ENCODE data around the gene ACVR2A.

ACVR2A gene

DNA sequence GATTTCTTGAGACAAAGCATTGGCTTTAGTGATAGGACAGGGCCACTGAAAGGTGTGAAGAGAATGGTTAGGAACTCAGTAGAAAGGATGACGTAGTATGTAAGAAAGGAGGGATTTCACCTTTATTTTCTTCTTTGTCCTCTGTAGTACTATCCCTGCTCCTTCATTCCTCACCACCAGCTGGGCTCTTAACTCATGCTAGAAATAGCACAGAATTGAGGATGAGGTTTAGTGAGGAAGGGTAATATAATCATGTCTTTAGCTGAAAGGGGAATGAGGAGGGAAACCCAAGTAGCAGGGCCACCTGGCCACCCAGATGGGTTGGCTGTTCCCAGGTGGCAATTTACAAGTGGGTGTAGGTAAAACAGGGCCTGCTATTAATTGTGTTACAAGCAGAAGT, 15.2 kb downstream of the ACVR2A start:
- TF ChIP-seq, protein P1, sequence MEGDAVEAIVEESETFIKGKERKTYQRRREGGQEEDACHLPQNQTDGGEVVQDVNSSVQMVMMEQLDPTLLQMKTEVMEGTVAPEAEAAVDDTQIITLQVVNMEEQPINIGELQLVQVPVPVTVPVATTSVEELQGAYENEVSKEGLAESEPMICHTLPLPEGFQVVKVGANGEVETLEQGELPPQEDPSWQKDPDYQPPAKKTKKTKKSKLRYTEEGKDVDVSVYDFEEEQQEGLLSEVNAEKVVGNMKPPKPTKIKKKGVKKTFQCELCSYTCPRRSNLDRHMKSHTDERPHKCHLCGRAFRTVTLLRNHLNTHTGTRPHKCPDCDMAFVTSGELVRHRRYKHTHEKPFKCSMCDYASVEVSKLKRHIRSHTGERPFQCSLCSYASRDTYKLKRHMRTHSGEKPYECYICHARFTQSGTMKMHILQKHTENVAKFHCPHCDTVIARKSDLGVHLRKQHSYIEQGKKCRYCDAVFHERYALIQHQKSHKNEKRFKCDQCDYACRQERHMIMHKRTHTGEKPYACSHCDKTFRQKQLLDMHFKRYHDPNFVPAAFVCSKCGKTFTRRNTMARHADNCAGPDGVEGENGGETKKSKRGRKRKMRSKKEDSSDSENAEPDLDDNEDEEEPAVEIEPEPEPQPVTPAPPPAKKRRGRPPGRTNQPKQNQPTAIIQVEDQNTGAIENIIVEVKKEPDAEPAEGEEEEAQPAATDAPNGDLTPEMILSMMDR (IDR thresholded peaks at IDR 0.05): no peak

DNA sequence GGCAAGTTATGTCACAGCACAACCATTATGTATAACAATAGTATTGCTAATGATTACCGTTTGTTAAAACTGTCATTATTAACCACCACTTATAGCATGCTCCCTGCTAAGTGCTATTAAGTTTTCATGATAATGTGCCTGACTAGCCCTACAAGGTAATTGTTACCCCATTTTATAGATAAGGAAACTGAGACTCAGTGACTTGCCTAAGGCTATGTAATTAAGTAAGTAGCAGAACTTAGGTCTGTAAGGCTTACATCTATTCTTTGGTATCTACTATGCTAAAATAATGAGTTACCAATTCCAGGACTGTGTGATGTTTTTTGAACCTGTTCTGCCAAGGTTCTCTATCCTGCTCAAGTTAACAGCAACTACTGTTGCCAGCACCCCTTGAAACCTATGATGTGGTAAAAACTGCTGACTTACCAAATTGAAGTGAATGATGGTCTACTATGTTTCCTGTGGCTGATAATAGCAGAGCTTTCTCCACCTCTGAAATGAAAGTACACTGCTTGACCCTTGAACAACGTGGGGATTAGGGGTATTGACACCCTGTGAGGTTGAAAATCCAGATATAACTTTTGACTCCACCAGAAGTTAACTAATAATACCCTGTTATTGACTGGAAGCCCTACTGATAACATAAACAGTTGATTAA, 18.2 kb downstream of the ACVR2A start:
- TF ChIP-seq, protein P1 (IDR thresholded peaks at IDR 0.05): no peak

DNA sequence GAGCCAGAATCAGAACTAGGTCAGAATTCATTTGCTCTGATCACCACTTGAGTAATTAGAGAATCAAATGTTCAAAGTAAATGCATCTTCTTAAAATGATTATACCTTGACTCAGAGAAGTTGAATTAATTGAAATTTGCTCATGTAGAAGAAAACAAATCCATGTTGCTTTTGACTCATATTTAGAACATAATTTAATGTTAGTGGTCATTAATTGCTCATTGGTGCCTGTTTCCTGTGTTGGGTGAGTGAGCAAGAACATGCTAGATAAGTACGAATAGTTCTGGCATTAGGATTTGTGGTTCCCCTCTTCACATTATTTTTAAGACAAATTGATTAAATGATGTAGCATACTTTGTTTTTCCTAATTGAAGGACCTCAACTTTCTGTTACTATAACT, 19.0 kb downstream of the ACVR2A start:
- TF ChIP-seq, protein P1 (IDR thresholded peaks at IDR 0.05): no peak

DNA sequence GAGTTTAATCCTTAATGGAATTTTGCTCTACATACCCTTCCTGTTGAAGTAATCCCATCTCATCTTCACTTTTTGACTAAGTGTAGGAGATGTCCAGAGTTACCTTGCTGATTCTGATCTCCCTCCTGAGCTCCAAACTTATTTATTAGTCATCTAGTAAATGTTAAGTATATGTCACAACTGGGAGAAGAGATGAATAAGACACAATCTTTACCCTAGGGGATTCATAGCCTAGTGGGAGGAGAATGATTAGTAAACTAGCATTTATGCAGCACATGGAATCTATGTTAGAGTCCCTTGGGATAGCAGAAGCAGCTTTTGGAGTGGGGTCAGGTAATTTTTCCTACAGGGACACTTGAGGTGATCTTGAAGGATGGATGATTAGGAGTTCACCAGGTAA, 20.7 kb downstream of the ACVR2A start:
- TF ChIP-seq, protein P1 (IDR thresholded peaks at IDR 0.05): no peak

DNA sequence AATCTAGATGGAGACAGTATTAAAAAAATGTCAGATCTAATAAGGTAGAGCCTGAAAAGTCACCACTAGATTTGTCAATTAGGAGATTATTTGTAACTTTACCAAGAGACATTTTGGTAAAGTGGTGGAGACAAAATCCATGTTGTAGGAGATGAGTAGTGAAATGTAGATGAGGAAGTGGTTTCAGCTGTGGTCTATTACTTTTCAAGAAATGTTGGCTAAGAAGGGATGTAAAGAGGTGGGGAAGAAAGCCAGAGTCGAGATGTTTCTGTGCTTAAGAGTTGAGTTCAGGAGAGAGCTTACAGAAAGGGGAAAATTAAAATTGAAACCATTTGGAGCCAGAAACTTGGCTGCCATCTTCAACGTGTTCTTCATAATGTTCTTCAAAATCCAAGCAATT, 22.2 kb downstream of the ACVR2A start:
- TF ChIP-seq, protein P1 (IDR thresholded peaks at IDR 0.05): no peak

DNA sequence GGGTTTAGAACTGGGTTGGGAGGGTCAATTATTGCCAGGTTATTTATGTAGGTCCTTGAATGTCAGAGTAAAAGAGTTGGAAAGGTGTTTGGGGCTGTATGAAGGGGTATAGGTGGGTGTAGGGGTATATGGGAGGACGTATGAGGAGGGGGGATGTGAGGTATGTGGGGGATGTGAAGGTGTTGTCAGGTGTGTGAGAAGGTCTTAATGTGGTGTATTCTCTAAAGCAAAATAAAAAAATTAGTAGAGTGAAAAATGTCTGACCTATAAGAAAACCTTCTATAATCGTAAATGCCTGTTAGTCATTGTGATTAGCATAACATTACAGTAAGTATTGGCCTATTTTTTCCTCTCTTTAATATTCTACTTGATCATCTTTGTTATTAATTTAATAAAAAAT, 25.1 kb downstream of the ACVR2A start:
- TF ChIP-seq, protein P1 (IDR thresholded peaks at IDR 0.05): no peak

DNA sequence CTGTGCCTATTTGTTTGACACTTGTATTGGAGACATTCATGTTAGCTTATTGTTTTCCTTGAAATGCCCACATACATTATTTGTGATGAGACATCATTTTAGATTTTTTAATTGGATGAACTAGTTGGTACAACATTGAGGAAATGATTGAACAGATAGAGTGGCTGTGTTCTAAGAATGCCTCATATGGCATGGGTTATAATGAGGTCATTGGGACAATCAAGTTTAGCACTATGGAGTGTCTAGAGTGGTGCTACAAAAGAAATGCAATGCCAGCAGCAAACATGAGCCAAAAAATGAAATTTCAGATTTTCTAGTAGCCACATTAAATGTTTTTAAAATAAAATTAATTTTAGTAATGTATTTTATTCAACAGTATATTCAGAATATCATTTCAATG, 28.1 kb downstream of the ACVR2A start:
- TF ChIP-seq, protein P1 (IDR thresholded peaks at IDR 0.05): no peak

Measured in LNCAP (cell line).